ENCODE data around the gene INKA2. TPM values are rescaled to one million over a fixed set of nuclear protein-coding genes. Genes with fewer than 3 reads are reported as not detected.

Gene INKA2
- total RNA-seq (2014; rRNA removed; shearing (Covaris generic)) = 8.4 and 10.3 TPM in 2 replicates
- polyA plus RNA-seq (2016; fragmentation: Nextera tagmentation; extraction: Ambion mirVana) = 2.8 and 3.7 TPM in 2 replicates
- long read RNA-seq, full-length matches to known transcripts = 1 of 2 reads
- long read RNA-seq, partial matches to known transcripts = 0 of 2 reads
- long read RNA-seq, other reads (novel, unspliced or antisense) = 1 of 2 reads

GRCh38 chr1:111739194-111739924 lies at the start of gene INKA2:
INKA2 (minus strand) TSS chr1:111739395; CDS start chr1:111739242, 153 bp downstream.
- Mint-ChIP-seq H3K27ac (peak within 1 kb of the TSS; percentile 90), H3K9me3 (no peaks in the 10 kb centered on the region; the same call in 1 of the 3 replicates), H3K36me3 (ENCODE audit: low read depth) (peaks cover 3% of the 10 kb centered on the region; the same call in 1 of the 3 replicates), H3K27me3 (ENCODE audit: insufficient read depth, low read depth, poor library complexity) (peaks cover 22% of the 10 kb centered on the region), H3K4me1 (peaks cover 4% of the 10 kb centered on the region; the same call in 2 of the 3 replicates), H3K4me3 (no peak within 1 kb of the TSS; the same call in 1 of the 3 replicates)
- Histone ChIP-seq H3K4me2 (peak within 1 kb of the TSS; percentile 95), H3K79me2 (replicated peaks; ENCODE audit: insufficient read depth) (peaks cover 28% of the 10 kb centered on the region), H3F3A (replicated peaks; ENCODE audit: low read depth) (peaks cover 29% of the 10 kb centered on the region), H4K20me1 (replicated peaks; ENCODE audit: insufficient read depth) (peaks cover 12% of the 10 kb centered on the region; the same call in 1 of the 2 replicates), H3K27me3 (ENCODE audit: insufficient read depth) (peaks cover 18% of the 10 kb centered on the region), H2AFZ (peak within 1 kb of the TSS; percentile 82), H3K4me3 (peak within 1 kb of the TSS; percentile 95), H3K36me3 (ENCODE audit: insufficient read depth) (no peaks in the 10 kb centered on the region), H3K4me1 (ENCODE audit: insufficient read depth) (peaks cover 40% of the 10 kb centered on the region), H3K9me2 (ENCODE audit: insufficient read depth) (no peaks in the 10 kb centered on the region), H3K27ac (ENCODE audit: low read depth) (peak within 1 kb of the TSS; percentile 93)
- ATAC-seq (peak; percentile 74), DNase-seq (ENCODE audit: low spot score) (peak; percentile 93)
- peak; percentile 73 for TF ChIP-seq POLR2AphosphoS5 (IDR thresholded peaks at IDR 0.05; ENCODE audit: low read depth)
- no peak for TF ChIP-seq ZNF331 (CRISPR knock-in tag; IDR thresholded peaks at IDR 0.05; ENCODE audit: low read depth)

GRCh38 chr1:111786669-111787207 lies 47.5 kb upstream of the INKA2 start:
- DNase-seq (ENCODE audit: low spot score) (no peak), ATAC-seq (no peak)
- TF ChIP-seq STAT1 (IDR thresholded peaks at IDR 0.05; ENCODE audit: unreplicated experiment) = no peak
- TF ChIP-seq ZNF331 (CRISPR knock-in tag; IDR thresholded peaks at IDR 0.05; ENCODE audit: low read depth) = no peak
- TF ChIP-seq EZH2phosphoT487 (IDR thresholded peaks at IDR 0.05; ENCODE audit: unreplicated experiment) = no peak
- no peak for TF ChIP-seq JUNB (IDR thresholded peaks at IDR 0.05; ENCODE audit: unreplicated experiment)
- TF ChIP-seq NANOG (IDR thresholded peaks at IDR 0.05; ENCODE audit: borderline replicate concordance) = no peak
- Histone ChIP-seq H2AFZ (peak overlapping the region; percentile 14; the same call in 1 of the 2 replicates), H3K4me1 (ENCODE audit: insufficient read depth) (no peaks in the 10 kb centered on the region), H4K20me1 (replicated peaks; ENCODE audit: insufficient read depth) (no peaks in the 10 kb centered on the region), H3K36me3 (ENCODE audit: insufficient read depth) (no peaks in the 10 kb centered on the region), H3F3A (replicated peaks; ENCODE audit: low read depth) (no peaks in the 10 kb centered on the region), H3K4me2 (no peak overlapping the region), H3K79me2 (replicated peaks; ENCODE audit: insufficient read depth) (no peaks in the 10 kb centered on the region), H3K9me2 (ENCODE audit: insufficient read depth) (no peaks in the 10 kb centered on the region; the same call in none of the 2 replicates), H3K27me3 (ENCODE audit: insufficient read depth) (no peaks in the 10 kb centered on the region), H3K4me3 (no peak overlapping the region), H3K27ac (ENCODE audit: low read depth) (no peak overlapping the region)
- no peaks in the 10 kb centered on the region for H3K9me3 Mint-ChIP-seq
- no peaks in the 10 kb centered on the region for H3K36me3 Mint-ChIP-seq (ENCODE audit: low read depth)
- no peak overlapping the region for H3K4me3 Mint-ChIP-seq
- H3K27me3 Mint-ChIP-seq (ENCODE audit: insufficient read depth, low read depth, poor library complexity) = no peaks in the 10 kb centered on the region
- H3K4me1 Mint-ChIP-seq = peaks cover 5% of the 10 kb centered on the region; the same call in 2 of the 3 replicates
- H3K27ac Mint-ChIP-seq = no peak overlapping the region

- Histone ChIP-seq H3K4me1 (ENCODE audit: insufficient read depth) (no peaks in the 10 kb centered on the region), H3K4me2 (no peak overlapping the region), H3K9me2 (ENCODE audit: insufficient read depth) (peaks cover 7% of the 10 kb centered on the region), H3K36me3 (ENCODE audit: insufficient read depth) (no peaks in the 10 kb centered on the region), H3K27me3 (ENCODE audit: insufficient read depth) (no peaks in the 10 kb centered on the region), H2AFZ (no peak overlapping the region), H3K4me3 (no peak overlapping the region), H3K79me2 (replicated peaks; ENCODE audit: insufficient read depth) (no peaks in the 10 kb centered on the region), H3K27ac (ENCODE audit: low read depth) (no peak overlapping the region), H4K20me1 (replicated peaks; ENCODE audit: insufficient read depth) (no peaks in the 10 kb centered on the region), H3F3A (replicated peaks; ENCODE audit: low read depth) (no peaks in the 10 kb centered on the region)
- no peak for ATAC-seq
- Mint-ChIP-seq H3K4me3 (no peak overlapping the region), H3K4me1 (peaks cover 5% of the 10 kb centered on the region; the same call in 2 of the 3 replicates), H3K27ac (no peak overlapping the region), H3K36me3 (ENCODE audit: low read depth) (no peaks in the 10 kb centered on the region), H3K9me3 (no peaks in the 10 kb centered on the region), H3K27me3 (ENCODE audit: insufficient read depth, low read depth, poor library complexity) (no peaks in the 10 kb centered on the region)
- no peak for DNase-seq (ENCODE audit: low spot score)
- TF ChIP-seq EZH2 (IDR thresholded peaks at IDR 0.05; ENCODE audit: low read depth, unreplicated experiment) (no peak), EZH2phosphoT487 (IDR thresholded peaks at IDR 0.05; ENCODE audit: unreplicated experiment) (no peak), ZNF114 (CRISPR knock-in tag; IDR thresholded peaks at IDR 0.05) (no peak), ZNF331 (CRISPR knock-in tag; IDR thresholded peaks at IDR 0.05; ENCODE audit: low read depth) (no peak), CTCF (conservative IDR thresholded peaks at IDR 0.05; ENCODE audit: low read depth in 2 of 2) (no peak), REST (IDR thresholded peaks at IDR 0.05; ENCODE audit: unreplicated experiment) (no peak)
Observed at GRCh38 chr1:111784273-111784901, 45.2 kb upstream of the INKA2 start.
